ENCODE measurements around the gene TMEM80.

The TMEM80 gene

GRCh38 chr11:655036-655726 is 40.4 kb upstream of the TMEM80 start:
- intact Hi-C loops (cut with DNase I; ENCODE audit: low total_unique reads): no loop called here
- DNase-seq: no peak
- Histone ChIP-seq H3K27me3 (no peaks in the 10 kb centered on the region), H3K4me3 (no peak overlapping the region), H3K9me3 (no peaks in the 10 kb centered on the region), H3K36me3 (peaks cover 15 to 62% (median 32%) of the 10 kb centered on the region in 3 donors), H3K27ac (no peak overlapping the region), H3K4me1 (no peaks in the 10 kb centered on the region)
- TF ChIP-seq CTCF (IDR thresholded peaks at IDR 0.05): no peak

- Histone ChIP-seq H3K27ac (no peak overlapping the region), H3K4me3 (no peak overlapping the region), H3K9me3 (no peaks in the 10 kb centered on the region), H3K27me3 (no peaks in the 10 kb centered on the region), H3K4me1 (no peaks in the 10 kb centered on the region), H3K36me3 (peaks cover 8 to 64% (median 31%) of the 10 kb centered on the region in 3 donors)
- intact Hi-C loops (cut with DNase I; ENCODE audit: low total_unique reads): no loop called here
- TF ChIP-seq CTCF (IDR thresholded peaks at IDR 0.05): no peak
- DNase-seq: no peak
These were observed 39.2 kb upstream of the TMEM80 start for GRCh38 chr11:656426-656825.

GRCh38 chr11:656866-657265 is 38.8 kb upstream of the TMEM80 start:
- intact Hi-C loops (cut with DNase I; ENCODE audit: low total_unique reads): no loop called here
- no peak for DNase-seq
- H3K36me3 ChIP-seq: peaks cover 7 to 64% (median 33%) of the 10 kb centered on the region in 3 donors
- no peaks in the 10 kb centered on the region for H3K27me3 ChIP-seq
- H3K4me3 ChIP-seq: no peak overlapping the region
- TF ChIP-seq CTCF (IDR thresholded peaks at IDR 0.05): no peak
- H3K4me1 ChIP-seq: no peaks in the 10 kb centered on the region
- no peaks in the 10 kb centered on the region for H3K9me3 ChIP-seq
- no peak overlapping the region for H3K27ac ChIP-seq

GRCh38 chr11:657691-658126 is 37.9 kb upstream of the TMEM80 start:
- TF ChIP-seq CTCF (IDR thresholded peaks at IDR 0.05): no peak
- Histone ChIP-seq H3K4me3 (no peak overlapping the region), H3K36me3 (peaks cover 7 to 64% (median 35%) of the 10 kb centered on the region in 3 donors), H3K27me3 (no peaks in the 10 kb centered on the region), H3K27ac (no peak overlapping the region), H3K9me3 (no peaks in the 10 kb centered on the region), H3K4me1 (peaks cover 0 to 3% (median 0%) of the 10 kb centered on the region in 4 donors)
- DNase-seq: no peak
- intact Hi-C loops (cut with DNase I; ENCODE audit: low total_unique reads): no loop called here

- Histone ChIP-seq H3K27ac (no peak overlapping the region), H3K4me3 (no peak overlapping the region), H3K4me1 (peaks cover 0 to 5% (median 0%) of the 10 kb centered on the region in 4 donors), H3K36me3 (peaks cover 12 to 58% (median 30%) of the 10 kb centered on the region in 3 donors), H3K9me3 (no peaks in the 10 kb centered on the region), H3K27me3 (no peaks in the 10 kb centered on the region)
- intact Hi-C loops (cut with DNase I; ENCODE audit: low total_unique reads): loop anchor here (5.0 kb wide), 1 partner anchor 63 kb away; no protein-coding TSS in a partner anchor
- no peak for DNase-seq
- TF ChIP-seq CTCF (IDR thresholded peaks at IDR 0.05): no peak
These were observed 36.0 kb upstream of the TMEM80 start for GRCh38 chr11:659532-660085.

All from tibial artery (tissue), 4 donors.